ENCODE results near the gene LIPC. TPM values are rescaled to one million over a fixed set of nuclear protein-coding genes. Genes with fewer than 3 reads are reported as not detected.

Gene LIPC
- total RNA-seq, 1 donor from 2014 or later, result not detected

DNA sequence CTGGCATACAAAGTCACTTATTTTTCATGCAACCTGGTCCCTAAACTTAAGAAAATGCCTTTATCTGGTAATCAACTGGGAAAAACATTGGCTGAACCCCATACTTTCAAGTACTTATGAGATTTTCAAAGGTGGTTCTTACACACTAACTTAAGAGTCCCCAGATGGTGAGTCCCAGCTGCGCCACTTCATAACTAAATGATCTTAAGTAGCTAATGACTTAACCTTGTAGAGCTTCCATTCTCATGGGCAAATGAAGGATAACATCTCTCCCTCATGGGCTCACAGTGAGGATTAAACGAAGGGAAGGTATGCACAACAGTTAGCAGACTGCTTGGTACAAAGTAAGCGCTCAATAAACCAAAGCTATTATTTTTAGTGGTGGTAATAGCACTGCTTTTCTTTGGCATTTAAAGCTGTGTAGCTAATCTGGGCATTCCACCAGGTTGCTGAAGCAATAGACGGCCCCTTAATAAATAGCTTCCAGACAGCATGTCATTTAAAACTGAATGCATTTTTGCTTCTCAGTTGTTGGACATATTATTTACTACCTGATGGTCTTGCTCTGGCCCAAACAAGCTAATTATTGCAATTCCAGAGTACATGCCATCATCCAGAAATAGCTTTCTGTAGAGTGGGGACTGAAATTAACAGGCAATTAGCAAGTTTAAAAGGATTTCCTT lies 55.4 kb downstream of the LIPC start:
- Mint-ChIP-seq H3K27ac (ENCODE audit: unreplicated experiment) (no peak overlapping the region), H3K4me1 (ENCODE audit: unreplicated experiment) (no peaks in the 10 kb centered on the region), H3K4me3 (ENCODE audit: unreplicated experiment) (no peak overlapping the region), H3K9me3 (ENCODE audit: unreplicated experiment) (no peaks in the 10 kb centered on the region), H3K36me3 (ENCODE audit: low read depth, unreplicated experiment) (no peaks in the 10 kb centered on the region), H3K27me3 (ENCODE audit: unreplicated experiment) (peaks cover 11% of the 10 kb centered on the region)
- TF ChIP-seq, protein P1, sequence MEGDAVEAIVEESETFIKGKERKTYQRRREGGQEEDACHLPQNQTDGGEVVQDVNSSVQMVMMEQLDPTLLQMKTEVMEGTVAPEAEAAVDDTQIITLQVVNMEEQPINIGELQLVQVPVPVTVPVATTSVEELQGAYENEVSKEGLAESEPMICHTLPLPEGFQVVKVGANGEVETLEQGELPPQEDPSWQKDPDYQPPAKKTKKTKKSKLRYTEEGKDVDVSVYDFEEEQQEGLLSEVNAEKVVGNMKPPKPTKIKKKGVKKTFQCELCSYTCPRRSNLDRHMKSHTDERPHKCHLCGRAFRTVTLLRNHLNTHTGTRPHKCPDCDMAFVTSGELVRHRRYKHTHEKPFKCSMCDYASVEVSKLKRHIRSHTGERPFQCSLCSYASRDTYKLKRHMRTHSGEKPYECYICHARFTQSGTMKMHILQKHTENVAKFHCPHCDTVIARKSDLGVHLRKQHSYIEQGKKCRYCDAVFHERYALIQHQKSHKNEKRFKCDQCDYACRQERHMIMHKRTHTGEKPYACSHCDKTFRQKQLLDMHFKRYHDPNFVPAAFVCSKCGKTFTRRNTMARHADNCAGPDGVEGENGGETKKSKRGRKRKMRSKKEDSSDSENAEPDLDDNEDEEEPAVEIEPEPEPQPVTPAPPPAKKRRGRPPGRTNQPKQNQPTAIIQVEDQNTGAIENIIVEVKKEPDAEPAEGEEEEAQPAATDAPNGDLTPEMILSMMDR (IDR thresholded peaks at IDR 0.05; ENCODE audit: unreplicated experiment), result no peak
- DNase-seq (ENCODE audit: low spot score), result no peak

DNA sequence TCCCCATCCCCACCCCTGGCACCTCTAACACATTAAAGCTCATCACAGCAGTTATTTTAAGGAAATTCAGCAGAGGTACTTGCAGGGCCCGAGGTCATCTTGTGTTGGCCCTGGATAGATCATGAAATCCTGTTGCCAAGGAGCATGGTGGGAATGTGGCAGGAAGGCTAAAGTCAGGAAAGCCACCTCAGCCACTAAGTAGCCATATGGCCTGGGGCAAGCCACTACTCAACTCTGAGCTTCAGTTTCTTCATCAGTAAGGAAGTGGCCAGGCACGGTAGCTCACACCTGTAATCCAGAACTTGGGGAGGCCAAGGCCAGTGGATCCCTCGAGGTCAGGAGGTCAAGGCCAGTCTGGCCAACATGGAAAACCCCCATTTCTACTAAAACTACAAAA lies 55.9 kb downstream of the LIPC start:
- H3K9me3 Mint-ChIP-seq (ENCODE audit: unreplicated experiment), result no peaks in the 10 kb centered on the region
- TF ChIP-seq, protein P1 (IDR thresholded peaks at IDR 0.05; ENCODE audit: unreplicated experiment), result no peak

DNA sequence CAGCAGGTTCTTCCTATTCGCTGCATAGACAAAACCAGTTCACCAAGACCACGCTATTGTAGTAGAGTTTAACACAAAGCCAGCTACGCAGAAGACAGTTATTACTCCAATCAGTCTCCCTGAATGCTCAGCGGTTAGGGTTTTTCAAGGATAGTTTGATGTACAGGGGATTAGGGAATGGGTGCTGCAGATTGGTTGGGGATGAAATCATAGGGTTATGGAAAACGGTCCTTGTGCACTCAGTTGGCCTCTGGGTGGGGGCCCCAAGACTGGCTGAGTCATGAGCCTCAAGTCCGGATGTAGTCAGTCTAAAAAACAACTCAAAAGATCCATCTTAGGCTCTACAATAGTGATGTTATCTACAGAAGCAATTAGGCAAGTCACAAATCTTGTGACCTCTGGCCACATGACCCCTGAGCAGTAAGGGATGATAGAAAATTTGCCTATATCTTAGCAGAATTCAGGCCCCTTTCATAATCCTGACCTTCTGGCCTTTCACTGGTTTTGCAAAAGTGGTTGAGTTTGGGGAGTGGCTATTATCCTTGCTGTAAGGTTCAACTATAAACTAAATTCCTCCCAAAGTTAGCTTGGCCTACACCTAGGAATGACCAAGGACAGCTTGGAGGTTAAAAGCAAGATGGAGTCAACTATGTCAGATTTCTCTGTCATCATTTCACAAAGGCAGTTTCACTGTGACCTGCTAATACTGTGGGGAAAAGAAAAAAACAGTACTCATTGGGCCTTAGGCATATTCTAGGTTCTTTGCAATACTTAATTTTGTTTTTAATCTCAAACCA lies 57.7 kb downstream of the LIPC start:
- Mint-ChIP-seq H3K4me1 (ENCODE audit: unreplicated experiment) (peaks cover 7% of the 10 kb centered on the region), H3K4me3 (ENCODE audit: unreplicated experiment) (no peak overlapping the region), H3K27me3 (ENCODE audit: unreplicated experiment) (peaks cover 11% of the 10 kb centered on the region), H3K36me3 (ENCODE audit: low read depth, unreplicated experiment) (no peaks in the 10 kb centered on the region), H3K9me3 (ENCODE audit: unreplicated experiment) (no peaks in the 10 kb centered on the region), H3K27ac (ENCODE audit: unreplicated experiment) (no peak overlapping the region)
- TF ChIP-seq, protein P1 (IDR thresholded peaks at IDR 0.05; ENCODE audit: unreplicated experiment), result no peak
- DNase-seq (ENCODE audit: low spot score), result no peak

More for the DNA sequence above, 55.9 kb downstream of the LIPC start:
- Mint-ChIP-seq H3K27me3 (ENCODE audit: unreplicated experiment) (peaks cover 11% of the 10 kb centered on the region), H3K36me3 (ENCODE audit: low read depth, unreplicated experiment) (no peaks in the 10 kb centered on the region), H3K4me1 (ENCODE audit: unreplicated experiment) (peaks cover 2% of the 10 kb centered on the region), H3K27ac (ENCODE audit: unreplicated experiment) (no peak overlapping the region), H3K4me3 (ENCODE audit: unreplicated experiment) (no peak overlapping the region)
- no peak for DNase-seq (ENCODE audit: low spot score)

DNA sequence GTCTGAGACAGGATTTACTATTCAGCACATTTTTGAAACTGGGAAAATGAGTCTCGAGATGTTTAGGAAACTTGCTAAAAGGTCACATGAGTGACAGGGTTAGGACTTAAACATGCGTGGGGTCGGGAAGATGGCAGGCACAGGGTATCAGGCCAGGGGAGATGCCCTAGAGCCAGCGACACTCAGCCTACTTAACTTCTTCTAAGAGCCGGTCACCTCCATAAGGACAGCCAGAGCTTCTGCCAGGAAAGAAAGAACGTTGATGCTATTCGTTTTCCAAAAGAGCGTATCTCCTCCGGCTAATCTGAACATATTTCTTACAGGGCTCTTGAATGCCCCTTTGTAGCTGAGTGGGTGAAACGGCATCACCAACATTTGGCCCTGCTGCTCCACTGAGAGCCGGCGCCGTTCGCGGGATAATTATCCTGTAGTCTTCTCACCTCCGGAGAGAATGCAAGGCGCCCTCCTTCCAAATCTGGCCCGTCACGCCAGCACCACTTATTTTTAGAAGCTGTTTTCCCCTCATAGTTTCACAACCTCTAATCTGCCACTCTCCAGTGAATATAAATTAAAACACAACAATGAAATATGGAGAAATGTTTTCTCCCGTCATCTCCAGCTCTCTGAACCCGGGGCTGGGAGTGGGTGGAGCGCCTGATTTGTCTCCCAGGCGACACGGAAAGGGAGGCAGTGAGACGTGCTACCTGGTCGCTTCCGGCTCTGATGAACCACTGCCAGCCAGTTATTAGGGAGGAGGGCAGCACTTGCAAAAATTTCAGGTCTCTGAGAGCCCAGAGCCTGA lies 58.5 kb downstream of the LIPC start:
- peaks cover 7% of the 10 kb centered on the region for H3K4me1 Mint-ChIP-seq (ENCODE audit: unreplicated experiment)
- H3K36me3 Mint-ChIP-seq (ENCODE audit: low read depth, unreplicated experiment), result no peaks in the 10 kb centered on the region
- no peak overlapping the region for H3K4me3 Mint-ChIP-seq (ENCODE audit: unreplicated experiment)
- no peak for DNase-seq (ENCODE audit: low spot score)
- H3K27me3 Mint-ChIP-seq (ENCODE audit: unreplicated experiment), result peaks cover 5% of the 10 kb centered on the region
- no peaks in the 10 kb centered on the region for H3K9me3 Mint-ChIP-seq (ENCODE audit: unreplicated experiment)
- TF ChIP-seq, protein P1 (IDR thresholded peaks at IDR 0.05; ENCODE audit: unreplicated experiment), result no peak
- no peak overlapping the region for H3K27ac Mint-ChIP-seq (ENCODE audit: unreplicated experiment)

Data from endothelial cell (in vitro differentiated cells).